ENCODE data around the gene FOXL2NB. TPM values are rescaled to one million over a fixed set of nuclear protein-coding genes. Genes with fewer than 3 reads are reported as not detected.

Gene FOXL2NB
- total and polyA plus RNA-seq, 10 of the 15 experiments (the other 5 are each of a cell fraction or from before 2014, with no cell fraction given) = not detected

DNA sequence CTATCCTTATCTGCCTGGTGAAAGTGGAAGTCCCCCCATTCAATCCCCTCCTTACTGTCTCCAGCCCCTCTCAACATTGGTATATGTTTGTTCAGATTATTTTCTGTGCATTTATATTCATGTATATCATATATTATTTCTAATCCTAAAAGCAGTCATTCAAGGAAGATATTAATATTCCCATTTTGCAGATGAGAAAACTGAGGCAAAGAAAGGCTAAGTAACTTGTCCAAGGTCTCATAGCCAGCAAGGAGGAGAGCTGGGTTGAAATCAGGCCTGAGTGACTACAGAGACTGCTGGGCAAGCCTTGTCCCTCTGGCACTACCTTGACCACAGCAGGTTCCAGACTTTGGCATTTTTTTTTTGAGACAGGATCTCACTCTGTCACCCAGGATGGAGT lies 29.0 kb downstream of the FOXL2NB start:
- intact Hi-C loops (cut with micrococcal nuclease; ENCODE audit: unreplicated experiment) = no loop called here
- ChIA-PET POLR2A (no interaction called here), CTCF (no interaction called here)

More for the DNA sequence above, 29.0 kb downstream of the FOXL2NB start:
- in situ Hi-C loops (cut with MboI) = no loop called here
- FAIRE-seq = no peak
- SMC1A ChIA-PET (ENCODE audit: uncharacterized antibody, unreplicated experiment) = no interaction called here
- RAD21 ChIA-PET (ENCODE audit: unreplicated experiment) = no interaction called here
- TF ChIP-seq SMC3 (IDR thresholded peaks at IDR 0.05; ENCODE audit: borderline replicate concordance, low read length) (no peak), BMI1 (IDR thresholded peaks at IDR 0.05; ENCODE audit: borderline replicate concordance) (no peak), TBL1XR1 (IDR thresholded peaks at IDR 0.05; ENCODE audit: low read depth, low read length) (no peak), EZH2 (IDR thresholded peaks at IDR 0.05; ENCODE audit: borderline replicate concordance, control insufficient read depth, low read depth, low read length) (no peak), TAF1 (IDR thresholded peaks at IDR 0.05; ENCODE audit: borderline replicate concordance, low read depth, low read length) (no peak), HCFC1 (IDR thresholded peaks at IDR 0.05; ENCODE audit: low read length) (no peak), PRDM15 (CRISPR knock-in tag; IDR thresholded peaks at IDR 0.05) (no peak), MTA2 (IDR thresholded peaks at IDR 0.05; ENCODE audit: low read depth) (no peak), SMAD5 (IDR thresholded peaks at IDR 0.05; ENCODE audit: low read depth) (no peak)
- BruUV-seq (replicated peaks) = no TSS peak
- Histone ChIP-seq H3K4me1 (ENCODE audit: control insufficient read depth, insufficient read depth, low read length) (no peaks in the 10 kb centered on the region), H3K27ac (ENCODE audit: control insufficient read depth, insufficient read depth) (no peak overlapping the region), H3K9ac (ENCODE audit: control insufficient read depth, insufficient read depth, low read length) (no peak overlapping the region), H2AFZ (ENCODE audit: control insufficient read depth, low read depth, low read length) (no peak overlapping the region), H3K4me2 (ENCODE audit: control insufficient read depth, insufficient read depth) (no peak overlapping the region), H3K4me3 (no peak overlapping the region), H3K9me3 (replicated peaks; ENCODE audit: control insufficient read depth, insufficient read depth, low read length) (no peaks in the 10 kb centered on the region), H3K27me3 (replicated peaks in 1 of 2; ENCODE audit: control insufficient read depth in 2 of 2, insufficient read depth in 2 of 2, low read length in 1 of 2) (no peaks in the 10 kb centered on the region), H3K36me3 (ENCODE audit: control insufficient read depth in 2 of 2, insufficient read depth in 2 of 2, low read length in 1 of 2) (no peaks in the 10 kb centered on the region), H4K20me1 (ENCODE audit: control insufficient read depth, insufficient read depth) (no peaks in the 10 kb centered on the region), H3K79me2 (ENCODE audit: control insufficient read depth, insufficient read depth, low read length) (no peaks in the 10 kb centered on the region)
- DNase-seq (ENCODE audit: low read depth, low spot score) = no peak
- no peak for ATAC-seq
